Measurements from ENCODE around the gene LRRC71. TPM values are rescaled to one million over a fixed set of nuclear protein-coding genes. Genes with fewer than 3 reads are reported as not detected.

LRRC71 gene
- total RNA-seq, 2 donors from 2014 or later: not detected

- Histone ChIP-seq H3K27me3 (ENCODE audit: control insufficient read depth, insufficient read depth, low read length, poor library complexity, severe bottlenecking) (no peaks in the 10 kb centered on the region), H3K4me3 (ENCODE audit: low read length) (no peak overlapping the region), H3K27ac (ENCODE audit: low read depth, low read length) (no peak overlapping the region), H3K4me1 (ENCODE audit: control insufficient read depth, insufficient read depth, low read length) (no peaks in the 10 kb centered on the region), H3K36me3 (ENCODE audit: control insufficient read depth, insufficient read depth, low read length) (peaks cover 93% of the 10 kb centered on the region), H3K9me3 (ENCODE audit: control insufficient read depth, low read length) (no peaks in the 10 kb centered on the region), H3K9ac (ENCODE audit: extremely low read depth, low read length, poor library complexity, severe bottlenecking) (no peak overlapping the region)
- WGBS, 2 experiments (ENCODE audit: insufficient coverage in 1 of 2, insufficient read length in 1 of 2): 95 to 100% methylated on average over 1 to 7 of the region's 7 CpGs
- Mint-ChIP-seq H3K27me3 (ENCODE audit: insufficient read depth) (no peaks in the 10 kb centered on the region), H3K9me3 (no peaks in the 10 kb centered on the region), H3K27ac (no peak overlapping the region), H3K36me3 (ENCODE audit: low read depth) (peaks cover 83% of the 10 kb centered on the region), H3K4me3 (no peak overlapping the region), H3K4me1 (no peaks in the 10 kb centered on the region)
- no peak for TF ChIP-seq CTCF (conservative IDR thresholded peaks at IDR 0.05)
- DNase-seq: no peak
Observed at GRCh38 chr1:156942576-156942975, 22.1 kb downstream of the LRRC71 start.

- Mint-ChIP-seq H3K4me3 (no peak overlapping the region), H3K27ac (no peak overlapping the region), H3K36me3 (ENCODE audit: low read depth) (peaks cover 88% of the 10 kb centered on the region), H3K4me1 (no peaks in the 10 kb centered on the region), H3K9me3 (no peaks in the 10 kb centered on the region), H3K27me3 (ENCODE audit: insufficient read depth) (no peaks in the 10 kb centered on the region)
- DNase-seq: no peak
- Histone ChIP-seq H3K4me3 (ENCODE audit: low read length) (no peak overlapping the region), H3K9me3 (ENCODE audit: control insufficient read depth, low read length) (no peaks in the 10 kb centered on the region), H3K9ac (ENCODE audit: extremely low read depth, low read length, poor library complexity, severe bottlenecking) (no peak overlapping the region), H3K27ac (ENCODE audit: low read depth, low read length) (no peak overlapping the region), H3K27me3 (ENCODE audit: control insufficient read depth, insufficient read depth, low read length, poor library complexity, severe bottlenecking) (no peaks in the 10 kb centered on the region), H3K4me1 (ENCODE audit: control insufficient read depth, insufficient read depth, low read length) (no peaks in the 10 kb centered on the region), H3K36me3 (ENCODE audit: control insufficient read depth, insufficient read depth, low read length) (peaks cover 95% of the 10 kb centered on the region)
- whole genome bisulfite sequencing, 2 experiments (ENCODE audit: insufficient coverage in 1 of 2, insufficient read length in 1 of 2): 92 to 100% methylated on average over 2 to 3 of the region's 3 CpGs
- no peak for TF ChIP-seq CTCF (conservative IDR thresholded peaks at IDR 0.05)
Observed at GRCh38 chr1:156943756-156944155, 23.3 kb downstream of the LRRC71 start.

- Mint-ChIP-seq H3K4me1 (peaks cover 2% of the 10 kb centered on the region), H3K27me3 (ENCODE audit: insufficient read depth) (no peaks in the 10 kb centered on the region), H3K27ac (peak overlapping the region; percentile 5), H3K36me3 (ENCODE audit: low read depth) (peaks cover 87% of the 10 kb centered on the region), H3K4me3 (no peak overlapping the region), H3K9me3 (no peaks in the 10 kb centered on the region)
- H3K4me1 ChIP-seq (ENCODE audit: control insufficient read depth, insufficient read depth, low read length): no peaks in the 10 kb centered on the region
- no peaks in the 10 kb centered on the region for H3K9me3 ChIP-seq (ENCODE audit: control insufficient read depth, low read length)
- H3K9ac ChIP-seq (ENCODE audit: extremely low read depth, low read length, poor library complexity, severe bottlenecking): no peak overlapping the region
- H3K36me3 ChIP-seq (ENCODE audit: control insufficient read depth, insufficient read depth, low read length): peaks cover 99% of the 10 kb centered on the region
- no peak for TF ChIP-seq CTCF (conservative IDR thresholded peaks at IDR 0.05)
- no peak overlapping the region for H3K27ac ChIP-seq (ENCODE audit: low read depth, low read length)
- WGBS, 2 experiments (ENCODE audit: insufficient coverage in 1 of 2, insufficient read length in 1 of 2): 80 to 92% methylated on average over 1 of the region's 1 CpG
- no peak overlapping the region for H3K4me3 ChIP-seq (ENCODE audit: low read length)
- H3K27me3 ChIP-seq (ENCODE audit: control insufficient read depth, insufficient read depth, low read length, poor library complexity, severe bottlenecking): no peaks in the 10 kb centered on the region
- no peak for DNase-seq
Observed at GRCh38 chr1:156944268-156944667, 23.8 kb downstream of the LRRC71 start.
